Natural killer cell treated with Interleukin-12 subunit alpha and Interleukin-12 subunit beta and Interleukin-15 and Interleukin-18, amount 100 ng/mL, for 72 hours (primary cell): ENCODE measurements around the gene TSPAN9. TPM values are rescaled to one million over a fixed set of nuclear protein-coding genes. Genes with fewer than 3 reads are reported as not detected.

ENCODE experiments used
- ATAC-seq, 2 donors: fragments of 150-1000 bp; cut with Tn5 transposase in 1 of 2; sonication (Bioruptor Pico), chemical (Tn5 transposase) in 1 of 2; 2 replicates each; pipeline ENCODE4 v1.10.0; 2021
- DNase-seq: peaks from one replicate; pipeline ENCODE4 v3.0.0; 2022; ENCODE audit warnings: low spot score
- H3K27ac Mint-ChIP-seq, 2 donors: 1 replicate in 1 of 2; 2 replicates in 1 of 2; pipeline ENCODE4 v1.8.0; 2022; ENCODE audit warnings: mixed read lengths in 2 of 2, mild to moderate bottlenecking in 1 of 2, moderate library complexity in 1 of 2
- H3K27me3 Mint-ChIP-seq, 2 donors: 1 replicate in 1 of 2; 2 replicates in 1 of 2; pipeline ENCODE4 v1.8.0; 2022; ENCODE audit warnings: mixed read lengths in 2 of 2
- H3K36me3 Mint-ChIP-seq: one replicate; pipeline ENCODE4 v1.8.0; 2022; ENCODE audit warnings: mixed read lengths
- H3K4me1 Mint-ChIP-seq, 2 donors: 1 replicate in 1 of 2; 2 replicates in 1 of 2; pipeline ENCODE4 v1.8.0; 2022; ENCODE audit warnings: low read depth in 2 of 2, mixed read lengths in 2 of 2, mild to moderate bottlenecking in 1 of 2
- H3K4me3 Mint-ChIP-seq: one replicate; pipeline ENCODE4 v1.8.0; 2022; ENCODE audit warnings: mixed read lengths
- H3K9me3 Mint-ChIP-seq: 2 replicates; pipeline ENCODE4 v1.8.0; 2022; ENCODE audit warnings: mixed read lengths
- total RNA-seq, 2 donors: library from RNA; stranded (reverse); gene quantifications; one replicate each; pipeline ENCODE4 v1.2.3, GENCODE V29; 2022

The TSPAN9 gene
- total RNA-seq, 2 donors from 2014 or later: 0.10 TPM; not detected in 1

DNA sequence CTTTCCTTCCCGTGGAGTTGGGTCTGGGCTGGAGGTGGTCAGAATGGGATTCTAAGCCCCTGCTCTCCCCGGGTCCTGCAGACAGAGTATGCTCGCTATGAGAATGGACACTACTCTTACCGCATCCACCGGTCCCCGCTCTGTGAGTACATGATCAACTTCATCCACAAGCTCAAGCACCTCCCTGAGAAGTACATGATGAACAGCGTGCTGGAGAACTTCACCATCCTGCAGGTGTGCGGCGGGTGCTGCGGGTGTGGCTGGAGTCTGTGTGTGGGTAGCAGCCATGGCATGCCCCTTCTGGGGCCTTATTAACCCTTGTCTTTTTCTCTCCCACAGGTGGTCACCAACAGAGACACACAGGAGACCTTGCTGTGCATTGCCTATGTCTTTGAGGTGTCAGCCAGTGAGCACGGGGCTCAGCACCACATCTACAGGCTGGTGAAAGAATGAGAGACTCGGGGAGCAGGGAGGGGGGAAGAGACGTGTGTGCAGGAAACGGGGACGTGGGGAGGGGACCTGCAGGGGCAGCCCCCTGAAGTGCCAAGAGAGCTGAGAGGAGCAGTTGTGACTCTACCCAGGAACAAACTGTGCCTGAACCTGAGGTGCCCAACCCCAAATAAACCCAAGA, 37.0 kb upstream of the TSPAN9 start:
- Mint-ChIP-seq H3K27me3 (peaks cover 15 to 19% of the 10 kb centered on the region in 2 donors), H3K27ac (no peak overlapping the region), H3K4me3 (no peak overlapping the region), H3K36me3 (no peaks in the 10 kb centered on the region), H3K9me3 (no peaks in the 10 kb centered on the region), H3K4me1 (no peaks in the 10 kb centered on the region)
- DNase-seq (no peak), ATAC-seq (no peak)

DNA sequence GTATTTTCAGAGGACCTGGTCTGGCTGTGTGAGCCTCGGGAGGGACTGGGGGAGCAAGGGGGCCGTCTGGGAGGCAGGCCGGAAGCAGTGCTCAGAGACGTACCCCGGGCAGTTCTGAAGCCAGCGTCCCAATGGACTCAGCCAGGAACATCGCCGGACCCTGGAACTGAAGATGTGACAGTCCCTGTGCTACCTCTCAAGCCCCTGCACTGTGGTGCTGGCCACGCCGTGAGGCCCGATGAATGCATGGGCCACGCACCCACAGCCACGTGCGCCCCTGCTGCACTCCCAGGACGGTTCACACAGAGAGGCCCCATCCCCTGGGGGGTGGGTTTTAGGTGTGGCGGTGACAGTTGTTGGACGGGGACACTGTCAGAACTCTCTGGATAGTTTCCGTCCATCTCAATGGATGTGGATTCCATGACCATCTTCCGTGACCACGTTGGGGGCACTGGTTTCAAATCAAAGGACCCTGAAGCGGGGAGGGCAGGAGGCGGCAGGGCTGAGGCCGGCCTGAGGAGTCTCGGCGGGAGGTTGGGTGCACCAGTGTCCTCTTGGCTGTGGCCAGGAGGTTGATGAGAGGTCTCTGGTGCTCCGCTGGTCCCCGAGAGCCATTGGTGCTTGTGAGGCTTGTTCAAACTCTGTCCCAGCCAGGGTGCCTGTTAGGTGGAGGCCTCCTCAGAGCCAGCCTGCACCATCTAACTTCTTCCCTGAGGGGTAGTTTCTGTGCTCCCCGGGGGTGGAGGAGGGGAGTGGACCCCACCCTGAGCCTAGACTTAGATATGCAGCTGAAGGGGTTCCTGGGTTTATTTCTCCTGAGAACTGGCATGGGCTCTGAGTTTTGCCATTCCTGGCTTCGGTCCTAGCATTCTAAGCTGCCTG, 36.3 kb upstream of the TSPAN9 start:
- H3K36me3 Mint-ChIP-seq: no peaks in the 10 kb centered on the region
- H3K27me3 Mint-ChIP-seq: peaks cover 17 to 19% of the 10 kb centered on the region in 2 donors
- DNase-seq: no peak
- no peak for ATAC-seq
- no peaks in the 10 kb centered on the region for H3K4me1 Mint-ChIP-seq
- no peak overlapping the region for H3K4me3 Mint-ChIP-seq
- no peak overlapping the region for H3K27ac Mint-ChIP-seq
- no peaks in the 10 kb centered on the region for H3K9me3 Mint-ChIP-seq

DNA sequence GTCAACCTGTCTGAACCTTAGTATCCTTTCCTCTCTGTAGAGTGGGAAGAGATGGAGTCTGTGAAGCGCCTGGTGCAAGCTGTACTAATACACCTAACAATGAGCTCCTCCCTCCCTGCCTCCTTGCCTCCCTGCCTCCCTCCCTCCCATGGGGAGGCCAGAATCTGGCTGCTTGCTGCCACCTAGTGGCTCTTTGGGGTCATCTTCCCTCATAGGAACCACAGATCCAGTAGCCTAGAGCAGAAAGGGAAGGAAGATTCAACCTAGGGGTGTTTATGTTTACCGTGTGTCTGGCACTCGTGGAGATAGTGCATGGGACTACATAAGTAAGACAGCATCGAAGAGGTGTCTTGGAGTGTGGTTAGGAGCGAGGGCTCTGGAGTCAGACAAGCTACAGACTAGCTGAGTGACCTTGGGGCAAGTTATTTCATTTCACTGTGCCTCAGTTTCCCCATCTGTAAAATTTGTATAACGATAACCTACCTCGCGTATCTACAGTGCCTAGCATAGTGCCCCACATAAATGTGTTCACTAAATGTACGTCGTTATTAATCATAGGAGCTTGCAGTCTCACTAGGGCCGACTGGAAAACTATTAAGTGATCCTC, 35.5 kb upstream of the TSPAN9 start:
- no peak overlapping the region for H3K4me3 Mint-ChIP-seq
- H3K36me3 Mint-ChIP-seq: no peaks in the 10 kb centered on the region
- peaks cover 17 to 19% of the 10 kb centered on the region in 2 donors for H3K27me3 Mint-ChIP-seq
- H3K9me3 Mint-ChIP-seq: no peaks in the 10 kb centered on the region
- peak; percentile 57 to 72 for ATAC-seq
- no peak for DNase-seq
- H3K4me1 Mint-ChIP-seq: no peaks in the 10 kb centered on the region
- no peak overlapping the region for H3K27ac Mint-ChIP-seq

DNA sequence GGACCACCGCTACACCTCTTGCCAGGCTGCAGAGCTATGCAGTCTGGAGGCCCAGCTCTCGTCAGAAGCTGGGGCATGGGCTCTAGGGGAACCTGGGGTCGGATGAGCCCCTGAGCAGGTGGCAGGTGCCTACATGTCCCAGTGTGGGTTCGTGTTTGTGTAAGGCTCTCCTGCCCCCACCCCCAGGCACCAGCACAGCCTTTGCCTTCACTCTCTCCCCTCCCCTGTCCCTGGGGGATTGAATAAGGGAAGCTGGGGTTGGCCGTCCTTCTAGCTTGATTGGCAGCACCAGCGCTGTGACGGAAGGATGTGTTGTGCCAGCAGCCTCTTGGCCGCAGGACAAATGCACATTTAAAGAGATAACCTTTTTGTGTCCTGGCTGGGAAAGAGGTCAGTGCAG, 34.8 kb upstream of the TSPAN9 start:
- H3K27me3 Mint-ChIP-seq: peaks cover 17 to 19% of the 10 kb centered on the region in 2 donors
- ATAC-seq (no peak), DNase-seq (no peak)
- no peaks in the 10 kb centered on the region for H3K4me1 Mint-ChIP-seq
- H3K27ac Mint-ChIP-seq: no peak overlapping the region
- no peaks in the 10 kb centered on the region for H3K36me3 Mint-ChIP-seq
- no peaks in the 10 kb centered on the region for H3K9me3 Mint-ChIP-seq
- no peak overlapping the region for H3K4me3 Mint-ChIP-seq

DNA sequence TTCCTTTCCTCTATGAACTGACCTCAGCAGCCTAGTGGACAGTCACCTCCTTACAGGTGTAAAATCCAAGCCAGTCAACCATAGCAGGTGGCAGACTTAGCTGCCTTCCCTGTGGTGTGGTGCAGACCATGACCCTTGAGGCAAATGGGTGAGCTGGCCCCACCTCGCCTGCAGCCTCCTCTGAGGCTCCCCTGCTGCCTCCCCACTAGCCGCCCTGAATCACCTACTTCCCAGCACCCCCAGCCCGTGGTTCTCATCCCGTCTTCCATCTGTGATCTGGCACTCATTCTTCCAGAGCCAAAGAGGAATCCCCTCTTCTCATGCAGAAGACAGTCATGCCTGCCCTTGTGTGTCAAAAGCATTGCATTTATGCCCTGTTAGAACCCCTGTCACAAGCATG, 34.4 kb upstream of the TSPAN9 start:
- ATAC-seq (no peak), DNase-seq (no peak)
- peaks cover 17 to 19% of the 10 kb centered on the region in 2 donors for H3K27me3 Mint-ChIP-seq
- H3K4me1 Mint-ChIP-seq: no peaks in the 10 kb centered on the region
- H3K4me3 Mint-ChIP-seq: no peak overlapping the region
- H3K9me3 Mint-ChIP-seq: no peaks in the 10 kb centered on the region
- no peak overlapping the region for H3K27ac Mint-ChIP-seq
- H3K36me3 Mint-ChIP-seq: no peaks in the 10 kb centered on the region

DNA sequence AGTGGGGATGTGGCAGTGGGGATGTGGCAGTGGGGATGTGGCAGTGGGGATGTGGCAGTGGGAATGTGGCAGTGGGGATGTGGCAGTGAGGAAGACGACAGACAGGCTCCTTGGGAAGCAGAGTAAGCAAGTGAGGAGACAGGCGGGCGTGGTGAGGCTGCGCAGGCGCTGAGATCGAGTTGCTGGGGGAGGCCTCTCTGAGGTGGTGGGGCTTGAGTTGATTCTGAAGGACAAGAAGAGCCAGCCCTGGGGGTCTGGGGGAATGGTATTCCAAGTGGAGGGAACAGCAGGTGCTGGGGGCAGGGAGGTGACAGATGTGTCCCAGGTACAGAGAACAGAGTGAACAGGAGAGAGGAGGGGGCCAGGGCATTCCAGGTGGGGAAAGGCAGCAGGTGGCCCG, 33.8 kb upstream of the TSPAN9 start:
- H3K4me3 Mint-ChIP-seq: no peak overlapping the region
- ATAC-seq (no peak), DNase-seq (no peak)
- no peak overlapping the region for H3K27ac Mint-ChIP-seq
- H3K27me3 Mint-ChIP-seq: peaks cover 19 to 21% of the 10 kb centered on the region in 2 donors
- no peaks in the 10 kb centered on the region for H3K9me3 Mint-ChIP-seq
- no peaks in the 10 kb centered on the region for H3K36me3 Mint-ChIP-seq
- H3K4me1 Mint-ChIP-seq: no peaks in the 10 kb centered on the region

DNA sequence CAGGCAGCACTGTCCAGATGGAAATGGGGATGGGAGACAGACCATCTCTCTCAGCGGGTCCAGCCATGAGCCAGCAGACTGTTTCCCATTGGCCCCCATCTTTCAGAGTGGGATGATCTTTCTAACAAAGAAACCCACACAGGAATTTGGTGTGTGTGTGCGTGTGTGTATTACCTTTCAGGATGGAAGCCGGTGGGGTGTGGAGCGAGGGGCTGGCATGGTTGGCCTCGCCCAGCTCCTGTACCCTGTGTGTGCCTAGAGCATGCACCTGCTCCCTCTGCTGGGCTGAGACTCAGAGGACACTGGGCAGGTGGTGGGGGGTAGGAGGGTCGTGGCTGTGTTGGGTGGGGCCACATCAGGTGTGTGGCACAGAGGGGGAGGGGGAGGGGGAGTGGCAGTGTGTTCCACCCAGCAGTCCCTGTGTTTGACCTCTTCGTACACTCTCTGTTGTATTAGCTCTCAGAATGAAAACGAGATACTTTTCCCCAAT, 33.0 kb upstream of the TSPAN9 start:
- H3K27me3 Mint-ChIP-seq: peaks cover 19 to 21% of the 10 kb centered on the region in 2 donors
- H3K4me1 Mint-ChIP-seq: no peaks in the 10 kb centered on the region
- DNase-seq: no peak

DNA sequence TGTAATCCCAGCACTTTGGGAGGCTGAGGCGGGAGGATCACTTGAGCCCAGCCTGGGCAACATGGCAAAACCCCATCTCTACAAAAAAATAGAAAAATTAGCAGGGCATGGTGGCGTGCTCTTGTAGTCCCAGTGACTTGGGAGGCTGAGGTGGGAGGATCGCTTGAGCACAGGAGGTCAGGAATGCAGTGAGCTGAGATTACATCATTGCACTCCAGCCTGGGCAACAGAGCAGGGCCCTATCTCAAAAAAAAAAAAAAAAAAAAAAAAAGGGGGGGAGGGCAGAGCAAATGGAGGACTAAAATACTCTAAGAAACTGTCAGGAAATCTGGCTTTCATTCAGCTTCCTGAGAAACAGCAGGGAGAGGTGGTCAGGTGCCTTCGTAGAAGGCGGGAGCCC, 31.7 kb upstream of the TSPAN9 start:
- DNase-seq (no peak), ATAC-seq (no peak)
- no peaks in the 10 kb centered on the region for H3K36me3 Mint-ChIP-seq
- no peaks in the 10 kb centered on the region for H3K9me3 Mint-ChIP-seq
- H3K4me3 Mint-ChIP-seq: no peak overlapping the region
- H3K27ac Mint-ChIP-seq: no peak overlapping the region
- H3K4me1 Mint-ChIP-seq: no peaks in the 10 kb centered on the region
- H3K27me3 Mint-ChIP-seq: peaks cover 19 to 23% of the 10 kb centered on the region in 2 donors

More for the DNA sequence above, 33.0 kb upstream of the TSPAN9 start:
- no peak overlapping the region for H3K4me3 Mint-ChIP-seq
- ATAC-seq: no peak
- no peaks in the 10 kb centered on the region for H3K9me3 Mint-ChIP-seq
- H3K36me3 Mint-ChIP-seq: no peaks in the 10 kb centered on the region
- no peak overlapping the region for H3K27ac Mint-ChIP-seq

DNA sequence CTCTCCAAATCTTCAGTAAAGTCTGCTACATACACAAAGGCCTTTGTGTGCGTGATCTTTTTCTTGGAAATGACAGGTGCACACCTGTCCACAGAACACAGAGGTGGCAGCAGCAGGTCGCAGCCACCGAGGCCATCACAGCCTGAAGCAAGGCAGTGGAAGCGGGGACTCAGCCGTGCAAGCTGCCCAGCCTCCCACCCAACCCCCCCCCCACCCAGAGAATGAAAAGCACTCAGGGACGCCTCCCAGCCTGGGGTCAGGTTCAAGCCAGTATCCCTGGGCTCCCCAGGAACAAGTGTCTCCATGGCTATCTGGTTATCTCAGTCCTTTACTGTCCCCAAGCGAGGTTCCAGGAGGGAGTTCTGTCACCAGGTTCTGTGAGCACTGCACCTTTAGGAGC, 31.2 kb upstream of the TSPAN9 start:
- no peak overlapping the region for H3K4me3 Mint-ChIP-seq
- H3K27ac Mint-ChIP-seq: no peak overlapping the region
- ATAC-seq (no peak), DNase-seq (no peak)
- H3K36me3 Mint-ChIP-seq: no peaks in the 10 kb centered on the region
- H3K27me3 Mint-ChIP-seq: peaks cover 19 to 23% of the 10 kb centered on the region in 2 donors
- no peaks in the 10 kb centered on the region for H3K9me3 Mint-ChIP-seq
- no peaks in the 10 kb centered on the region for H3K4me1 Mint-ChIP-seq

DNA sequence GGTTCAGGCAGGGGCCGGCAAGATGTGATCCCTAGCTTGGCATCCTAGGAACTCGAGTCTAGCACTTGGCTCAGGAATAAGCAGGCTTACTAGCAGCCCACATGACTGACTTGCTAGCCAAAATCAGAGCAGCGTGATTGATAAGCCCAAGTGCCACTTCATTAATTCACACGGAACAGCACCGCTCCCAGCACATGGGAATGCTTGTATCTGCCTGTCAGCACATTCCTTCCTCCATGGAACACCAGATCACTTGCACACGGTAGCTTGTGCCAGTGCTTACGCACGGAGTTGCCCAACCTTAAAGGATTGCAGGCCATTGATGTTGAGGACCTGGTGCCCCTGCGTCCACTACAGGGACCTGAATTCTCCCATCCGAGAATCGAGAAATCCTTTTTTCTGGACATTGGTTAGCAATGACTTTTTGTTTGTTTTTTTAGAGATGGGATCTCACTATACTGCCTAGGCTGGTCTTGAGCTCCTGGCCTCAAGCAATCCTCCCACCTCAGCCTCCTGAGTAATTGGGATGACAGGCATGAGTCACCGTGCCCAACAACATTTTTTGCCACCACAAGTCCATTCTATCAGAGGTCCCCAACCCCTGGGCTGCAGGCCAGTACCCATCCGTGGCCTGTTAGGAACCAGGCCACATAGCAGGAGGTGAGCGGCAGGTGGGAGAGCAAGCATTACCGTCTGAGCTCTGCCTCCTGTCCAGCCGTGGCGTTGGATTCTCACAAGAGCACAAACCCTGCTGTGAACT, 30.6 kb upstream of the TSPAN9 start:
- Mint-ChIP-seq H3K27ac (no peak overlapping the region), H3K4me3 (no peak overlapping the region)
- no peak for ATAC-seq

DNA sequence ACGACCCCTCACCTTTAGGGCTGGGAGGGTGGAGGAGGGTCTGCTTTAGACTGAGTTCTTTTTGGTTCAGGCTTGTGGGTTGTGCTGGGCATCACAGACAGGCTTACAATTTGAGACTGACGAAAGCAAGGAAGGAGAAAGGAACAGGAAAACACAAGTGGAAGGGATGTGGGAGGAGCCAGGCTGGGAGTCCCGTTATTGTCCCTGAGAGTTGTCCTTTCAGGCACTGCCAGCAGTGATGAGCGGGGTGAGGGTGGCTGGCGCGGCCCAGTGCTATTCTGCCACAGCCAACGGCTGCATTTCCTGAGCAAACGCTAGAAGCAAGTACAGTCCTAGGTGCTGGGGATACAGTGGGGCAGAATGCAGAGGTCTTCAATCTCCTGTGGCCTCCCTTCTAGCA, 29.2 kb upstream of the TSPAN9 start:
- ATAC-seq (no peak), DNase-seq (no peak)
- Mint-ChIP-seq H3K9me3 (no peaks in the 10 kb centered on the region), H3K27ac (no peak overlapping the region), H3K36me3 (no peaks in the 10 kb centered on the region), H3K27me3 (peaks cover 12 to 22% of the 10 kb centered on the region in 2 donors), H3K4me1 (no peaks in the 10 kb centered on the region), H3K4me3 (no peak overlapping the region)

More for the DNA sequence above, 30.6 kb upstream of the TSPAN9 start:
- Mint-ChIP-seq H3K27me3 (peaks cover 18 to 26% of the 10 kb centered on the region in 2 donors), H3K36me3 (no peaks in the 10 kb centered on the region), H3K9me3 (no peaks in the 10 kb centered on the region), H3K4me1 (no peaks in the 10 kb centered on the region)
- no peak for DNase-seq

DNA sequence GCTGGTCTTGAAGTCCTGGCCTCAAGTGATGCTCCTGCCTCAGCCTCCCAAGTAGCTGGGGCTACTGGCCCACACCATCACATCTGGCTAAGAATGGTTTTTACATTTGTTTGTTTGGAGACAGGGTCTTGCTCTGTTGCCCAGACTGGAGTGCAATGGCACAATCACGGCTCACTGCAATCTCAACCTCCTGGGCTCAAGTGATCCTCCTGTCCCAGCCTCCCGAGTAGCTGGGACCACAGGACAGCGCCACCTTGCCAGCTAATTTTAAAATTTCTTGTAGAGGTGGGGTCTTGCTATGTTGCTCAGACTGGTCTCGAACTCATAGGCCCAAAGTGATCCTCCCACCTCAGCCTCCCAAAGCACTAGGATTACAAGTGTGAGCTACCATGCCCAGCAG, 28.6 kb upstream of the TSPAN9 start:
- no peaks in the 10 kb centered on the region for H3K36me3 Mint-ChIP-seq
- no peaks in the 10 kb centered on the region for H3K4me1 Mint-ChIP-seq
- no peak for DNase-seq
- H3K27me3 Mint-ChIP-seq: peaks cover 6 to 16% of the 10 kb centered on the region in 2 donors
- H3K4me3 Mint-ChIP-seq: no peak overlapping the region
- ATAC-seq: no peak
- H3K27ac Mint-ChIP-seq: no peak overlapping the region
- no peaks in the 10 kb centered on the region for H3K9me3 Mint-ChIP-seq

DNA sequence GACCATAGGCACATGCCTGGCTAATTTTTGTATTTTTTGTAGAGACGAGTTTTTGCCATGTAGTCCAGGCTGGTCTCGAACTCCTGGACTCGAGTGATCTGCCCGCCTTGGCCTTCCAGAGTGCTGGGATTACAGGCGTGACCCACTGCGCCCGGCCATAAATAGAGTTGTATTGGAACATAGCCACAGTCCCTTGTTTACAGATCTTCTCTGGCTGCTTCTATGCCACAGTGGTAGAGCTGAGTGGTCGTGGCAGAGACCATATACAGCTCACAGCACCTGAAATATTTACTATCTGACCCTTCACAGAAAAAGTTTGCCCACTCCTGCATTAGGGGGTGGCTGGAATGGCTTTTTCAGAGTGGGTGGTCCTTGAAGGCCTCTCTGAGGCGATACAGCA, 28.0 kb upstream of the TSPAN9 start:
- Mint-ChIP-seq H3K36me3 (no peaks in the 10 kb centered on the region), H3K4me1 (no peaks in the 10 kb centered on the region), H3K9me3 (no peaks in the 10 kb centered on the region), H3K27ac (no peak overlapping the region), H3K4me3 (no peak overlapping the region), H3K27me3 (peaks cover 0 to 14% of the 10 kb centered on the region in 2 donors)
- no peak for DNase-seq
- ATAC-seq: no peak
